K562 treated with DMSO at 1 percent for 48 hours (cell line): ENCODE measurements around the gene IFNA21. TPM values are rescaled to one million over a fixed set of nuclear protein-coding genes. Genes with fewer than 3 reads are reported as not detected.

ENCODE experiments used
- total RNA-seq: library from RNA; unstranded; fragments of 300-600 nt; gene quantifications from 2 replicates; pipeline ENCODE4 v1.2.3, GENCODE V29; 2022; ENCODE audit warnings: low replicate concordance; ENCODE audit errors: extremely low read depth

The IFNA21 gene
- not detected in 2 replicates for total RNA-seq

GRCh38 chr9:21166560-21166959, at the start of gene IFNA21:
IFNA21 (minus strand) TSS chr9:21166660; CDS start chr9:21166612, 48 bp downstream.

GRCh38 chr9:21207043-21207442, 40.6 kb upstream of the IFNA21 start, which contains the start of gene IFNA10:
IFNA10 (minus strand) TSS chr9:21207143; CDS start chr9:21207097, 46 bp downstream.

GRCh38 chr9:21202105-21202504, 35.6 kb upstream of the IFNA21 start, which contains the start of gene IFNA7:
IFNA7 (minus strand) TSS chr9:21202205; CDS start chr9:21202165, 40 bp downstream.

GRCh38 chr9:21187487-21187886, 21.0 kb upstream of the IFNA21 start, which contains the start of gene IFNA4:
IFNA4 (minus strand) TSS chr9:21187587; CDS start chr9:21187531, 56 bp downstream.

GRCh38 chr9:21141427-21141882, 25.0 kb downstream of the IFNA21 start, which contains the start of gene IFNW1:
IFNW1 (minus strand) TSS chr9:21141832; CDS start chr9:21141570, 262 bp downstream.

Other genes with a start within 250 kb of the IFNA21 start
- not detected in 2 replicates for gene HACD4, start 135.0 kb downstream of the IFNA21 start, total RNA-seq
- gene IFNB1, start 88.7 kb downstream of the IFNA21 start, total RNA-seq: not detected in 2 replicates
- gene IFNW1, start 24.8 kb downstream of the IFNA21 start, total RNA-seq: not detected in 2 replicates
- gene IFNA4, start 20.9 kb upstream of the IFNA21 start, total RNA-seq: not detected in 2 replicates
- not detected in 2 replicates for gene IFNA7, start 35.5 kb upstream of the IFNA21 start, total RNA-seq
- gene IFNA10, start 40.5 kb upstream of the IFNA21 start, total RNA-seq: not detected in 2 replicates
- gene IFNA16, start 50.7 kb upstream of the IFNA21 start, total RNA-seq: not detected in 2 replicates
- gene IFNA17, start 61.6 kb upstream of the IFNA21 start, total RNA-seq: not detected in 2 replicates
- not detected in 2 replicates for gene IFNA14, start 73.3 kb upstream of the IFNA21 start, total RNA-seq
- gene IFNA5, start 138.7 kb upstream of the IFNA21 start, total RNA-seq: not detected in 2 replicates
- not detected in 2 replicates for gene KLHL9, start 168.7 kb upstream of the IFNA21 start, total RNA-seq
- not detected in 2 replicates for gene IFNA6, start 184.2 kb upstream of the IFNA21 start, total RNA-seq
- not detected in 2 replicates for gene IFNA13, start 201.4 kb upstream of the IFNA21 start, total RNA-seq
- gene IFNA2, start 218.7 kb upstream of the IFNA21 start, total RNA-seq: not detected in 2 replicates
- gene IFNA8, start 242.5 kb upstream of the IFNA21 start, total RNA-seq: not detected in 2 replicates